GM23248 (cell line): ENCODE results near the gene TENM4. TPM values are rescaled to one million over a fixed set of nuclear protein-coding genes. Genes with fewer than 3 reads are reported as not detected.

Experiments
- DNase-seq: peaks from one replicate; pipeline ENCODE4 v3.0.0-alpha.2; 2015
- H2AFZ ChIP-seq: fragments of 200-600 bp; sonication (generic); 2 replicates; pipeline ENCODE4 v1.6.1; 2016; ENCODE audit warnings: antibody characterized with exemption
- H3F3A ChIP-seq: fragments of 200-600 bp; sonication (generic); 2 replicates; pipeline ENCODE4 v1.6.1; 2016; ENCODE audit warnings: mild to moderate bottlenecking, antibody characterized with exemption, mixed run types; ENCODE audit not compliant: insufficient read depth
- H3K27ac ChIP-seq: fragments of 200-600 bp; sonication (generic); 2 replicates; pipeline ENCODE4 v1.5.1; 2016; ENCODE audit warnings: mild to moderate bottlenecking
- H3K27me3 ChIP-seq: fragments of 200-600 bp; sonication (generic); replicated peaks from 2 replicates; pipeline ENCODE4 v1.6.1; 2016; ENCODE audit warnings: mild to moderate bottlenecking; ENCODE audit not compliant: insufficient read depth
- H3K36me3 ChIP-seq: fragments of 200-600 bp; sonication (generic); 2 replicates; pipeline ENCODE4 v1.6.1; 2016; ENCODE audit warnings: low read depth, mild to moderate bottlenecking
- H3K4me1 ChIP-seq: fragments of 200-600 bp; sonication (generic); 2 replicates; pipeline ENCODE4 v1.6.1; 2016; ENCODE audit warnings: mild to moderate bottlenecking; ENCODE audit not compliant: insufficient read depth
- H3K4me2 ChIP-seq: fragments of 200-600 bp; sonication (generic); one replicate; pipeline ENCODE4 v1.6.1; 2016; ENCODE audit warnings: mild to moderate bottlenecking; ENCODE audit not compliant: unreplicated experiment
- H3K4me3 ChIP-seq: fragments of 200-600 bp; sonication (generic); 2 replicates; pipeline ENCODE4 v1.5.1; 2016; ENCODE audit warnings: mild to moderate bottlenecking
- H3K79me2 ChIP-seq: fragments of 200-600 bp; sonication (generic); 2 replicates; pipeline ENCODE4 v1.6.1; 2016; ENCODE audit warnings: mild to moderate bottlenecking; ENCODE audit not compliant: insufficient read depth
- H3K9ac ChIP-seq: fragments of 200-600 bp; sonication (generic); 2 replicates; pipeline ENCODE4 v1.6.1; 2016; ENCODE audit warnings: mild to moderate bottlenecking
- H3K9me2 ChIP-seq: fragments of 200-600 bp; sonication (generic); 2 replicates; pipeline ENCODE4 v1.6.1; 2016; ENCODE audit warnings: mixed run types, mild to moderate bottlenecking, moderate library complexity; ENCODE audit not compliant: insufficient read depth
- H3K9me3 ChIP-seq: fragments of 200-600 bp; sonication (generic); one replicate; pipeline ENCODE4 v1.6.1; 2017; ENCODE audit warnings: low read depth
- H4K20me1 ChIP-seq: fragments of 200-600 bp; sonication (generic); 2 replicates; pipeline ENCODE4 v1.6.0; 2016; ENCODE audit not compliant: insufficient read depth
- EZH2 ChIP-seq: fragments of 200-600 bp; sonication (generic); IDR thresholded peaks from 2 replicates; pipeline ENCODE4 v1.6.1; 2018; ENCODE audit warnings: antibody characterized with exemption, mild to moderate bottlenecking; ENCODE audit not compliant: insufficient read depth, poor library complexity, severe bottlenecking
- EZH2phosphoT487 ChIP-seq: fragments of 200-600 bp; sonication (generic); IDR thresholded peaks from 2 replicates; pipeline ENCODE4 v1.6.1; 2018; ENCODE audit warnings: antibody characterized with exemption, moderate library complexity, mild to moderate bottlenecking, low read depth; ENCODE audit not compliant: insufficient read depth
- WGBS, 2 experiments: methylation state at CpG; one replicate each; pipeline ENCODE4 v1.1.6; 2015 to 2017; ENCODE audit warnings: low lambda C conversion rate in 2 of 2, low coverage in 1 of 2; ENCODE audit errors: missing lambda C conversion rate in 2 of 2; 5-methylcytosine and 5-hydroxymethylcytosine counted together
- in situ Hi-C: fragments of 300-500 bp; cut with MboI; formaldehyde crosslinking; loops from 2 replicates; pipeline ENCODE4 v1.15.0; 2020
- polyA plus RNA-seq: library from polyadenylated mRNA; unstranded; fragments of >200 nt; fragmentation: Nextera tagmentation; extraction: Ambion mirVana; gene quantifications from 2 replicates; pipeline ENCODE4 v1.2.1, GENCODE V29; 2016
- total RNA-seq: library from RNA; depleted of rRNA; stranded (reverse); fragments of >200 nt; shearing (Covaris generic); gene quantifications from 2 replicates; pipeline ENCODE4 v1.2.3, GENCODE V29; 2014

The TENM4 gene
- total and polyA plus RNA-seq, 2 experiments from 2014 or later, result 0.11 to 0.48 TPM

GRCh38 chr11:78698612-78699011 is 742.2 kb downstream of the TENM4 start:
- Histone ChIP-seq H3K36me3 (no peaks in the 10 kb centered on the region), H3K4me1 (no peaks in the 10 kb centered on the region), H3K9ac (no peak overlapping the region), H3K4me2 (no peak overlapping the region), H3K27me3 (no peaks in the 10 kb centered on the region; the same call in 1 of the 2 replicates), H3K9me3 (no peaks in the 10 kb centered on the region), H3K27ac (no peak overlapping the region), H3F3A (no peaks in the 10 kb centered on the region), H3K9me2 (no peaks in the 10 kb centered on the region), H2AFZ (no peak overlapping the region), H3K79me2 (no peaks in the 10 kb centered on the region), H3K4me3 (no peak overlapping the region), H4K20me1 (no peaks in the 10 kb centered on the region)
- peak; percentile 27 for DNase-seq
- 50 to 61% methylated on average over 3 of the region's 3 CpGs for WGBS, 2 experiments
- in situ Hi-C loops, result no loop called here
- no peak for TF ChIP-seq EZH2phosphoT487
- TF ChIP-seq EZH2, result no peak

- H3K4me1 ChIP-seq, result no peaks in the 10 kb centered on the region
- H3K36me3 ChIP-seq, result no peaks in the 10 kb centered on the region
- in situ Hi-C loops, result no loop called here
- H3K27me3 ChIP-seq, result peaks cover 7% of the 10 kb centered on the region; the same call in 1 of the 2 replicates
- WGBS, 2 experiments, result 25 to 29% methylated on average over 7 of the region's 7 CpGs
- no peak overlapping the region for H3K27ac ChIP-seq
- no peak for TF ChIP-seq EZH2phosphoT487
- TF ChIP-seq EZH2, result no peak
- no peaks in the 10 kb centered on the region for H4K20me1 ChIP-seq
- no peaks in the 10 kb centered on the region for H3F3A ChIP-seq
- DNase-seq, result no peak
- H3K79me2 ChIP-seq, result no peaks in the 10 kb centered on the region
- H3K9me2 ChIP-seq, result no peaks in the 10 kb centered on the region
- H3K4me3 ChIP-seq, result no peak overlapping the region
- H3K9ac ChIP-seq, result no peak overlapping the region
- no peaks in the 10 kb centered on the region for H3K9me3 ChIP-seq
- no peak overlapping the region for H3K4me2 ChIP-seq
- no peak overlapping the region for H2AFZ ChIP-seq
These were observed 744.7 kb downstream of the TENM4 start for GRCh38 chr11:78696177-78696576.

GRCh38 chr11:78694152-78694551 is 746.7 kb downstream of the TENM4 start:
- H3K27me3 ChIP-seq, result peaks cover 7% of the 10 kb centered on the region; the same call in 1 of the 2 replicates
- H3K9me3 ChIP-seq, result no peaks in the 10 kb centered on the region
- H3F3A ChIP-seq, result no peaks in the 10 kb centered on the region
- no peak overlapping the region for H3K4me3 ChIP-seq
- no peak overlapping the region for H3K9ac ChIP-seq
- H3K9me2 ChIP-seq, result no peaks in the 10 kb centered on the region
- no peaks in the 10 kb centered on the region for H3K4me1 ChIP-seq
- no peaks in the 10 kb centered on the region for H3K36me3 ChIP-seq
- 72 to 75% methylated on average over 4 of the region's 4 CpGs for WGBS, 2 experiments
- TF ChIP-seq EZH2phosphoT487 (no peak), EZH2 (no peak)
- no peak overlapping the region for H3K4me2 ChIP-seq
- no peak for DNase-seq
- H3K27ac ChIP-seq, result no peak overlapping the region
- no peaks in the 10 kb centered on the region for H4K20me1 ChIP-seq
- no peak overlapping the region for H2AFZ ChIP-seq
- in situ Hi-C loops, result no loop called here
- no peaks in the 10 kb centered on the region for H3K79me2 ChIP-seq

- Histone ChIP-seq H3K4me1 (no peaks in the 10 kb centered on the region), H3K79me2 (no peaks in the 10 kb centered on the region), H3K9ac (no peak overlapping the region), H3K27ac (no peak overlapping the region), H2AFZ (no peak overlapping the region), H3K36me3 (no peaks in the 10 kb centered on the region), H4K20me1 (no peaks in the 10 kb centered on the region), H3K4me2 (no peak overlapping the region), H3K9me3 (no peaks in the 10 kb centered on the region), H3K4me3 (no peak overlapping the region), H3K27me3 (0 out of 2 replicates have a peak, but pooled peaks cover 7% of the 10 kb centered on the region), H3K9me2 (no peaks in the 10 kb centered on the region), H3F3A (no peaks in the 10 kb centered on the region)
- TF ChIP-seq EZH2, result no peak
- no peak for TF ChIP-seq EZH2phosphoT487
- 15 to 21% methylated on average over 2 of the region's 2 CpGs for WGBS, 2 experiments
- DNase-seq, result no peak
- in situ Hi-C loops, result no loop called here
These were observed 749.6 kb downstream of the TENM4 start for GRCh38 chr11:78691215-78691614.

GRCh38 chr11:78690352-78690987 is 750.4 kb downstream of the TENM4 start:
- WGBS, 2 experiments, result 12 to 22% methylated on average over 2 of the region's 2 CpGs
- no peaks in the 10 kb centered on the region for H4K20me1 ChIP-seq
- in situ Hi-C loops, result no loop called here
- no peaks in the 10 kb centered on the region for H3K9me3 ChIP-seq
- no peak overlapping the region for H3K4me3 ChIP-seq
- H3K9ac ChIP-seq, result no peak overlapping the region
- H3K27me3 ChIP-seq, result 0 out of 2 replicates have a peak, but pooled peaks cover 7% of the 10 kb centered on the region
- H3K27ac ChIP-seq, result no peak overlapping the region
- DNase-seq, result no peak
- no peak overlapping the region for H2AFZ ChIP-seq
- no peaks in the 10 kb centered on the region for H3K4me1 ChIP-seq
- H3K4me2 ChIP-seq, result no peak overlapping the region
- no peaks in the 10 kb centered on the region for H3K79me2 ChIP-seq
- H3K36me3 ChIP-seq, result no peaks in the 10 kb centered on the region
- H3F3A ChIP-seq, result no peaks in the 10 kb centered on the region
- H3K9me2 ChIP-seq, result no peaks in the 10 kb centered on the region
- TF ChIP-seq EZH2phosphoT487 (no peak), EZH2 (no peak)
